ENCODE data around the gene MYH11.
"Not testable (repeated sequence)": the region's sequence is repeated elsewhere in the genome, so short reads cannot be mapped to it uniquely, and the experiment has no call there.

Gene MYH11

GRCh38 chr16:15658556-15658955 lies 198.3 kb downstream of the MYH11 start:
- no peak for DNase-seq

- no peak for DNase-seq
Measured at GRCh38 chr16:15658149-15658548, 198.7 kb downstream of the MYH11 start.

GRCh38 chr16:15655561-15655960 lies 201.3 kb downstream of the MYH11 start:
- not testable (repeated sequence) for DNase-seq

GRCh38 chr16:15654591-15654990 lies 202.2 kb downstream of the MYH11 start:
- no peak for DNase-seq

GRCh38 chr16:15653227-15653626 lies 203.6 kb downstream of the MYH11 start:
- no peak for DNase-seq
